Measurements from ENCODE around the gene VPS13D.

VPS13D gene

DNA sequence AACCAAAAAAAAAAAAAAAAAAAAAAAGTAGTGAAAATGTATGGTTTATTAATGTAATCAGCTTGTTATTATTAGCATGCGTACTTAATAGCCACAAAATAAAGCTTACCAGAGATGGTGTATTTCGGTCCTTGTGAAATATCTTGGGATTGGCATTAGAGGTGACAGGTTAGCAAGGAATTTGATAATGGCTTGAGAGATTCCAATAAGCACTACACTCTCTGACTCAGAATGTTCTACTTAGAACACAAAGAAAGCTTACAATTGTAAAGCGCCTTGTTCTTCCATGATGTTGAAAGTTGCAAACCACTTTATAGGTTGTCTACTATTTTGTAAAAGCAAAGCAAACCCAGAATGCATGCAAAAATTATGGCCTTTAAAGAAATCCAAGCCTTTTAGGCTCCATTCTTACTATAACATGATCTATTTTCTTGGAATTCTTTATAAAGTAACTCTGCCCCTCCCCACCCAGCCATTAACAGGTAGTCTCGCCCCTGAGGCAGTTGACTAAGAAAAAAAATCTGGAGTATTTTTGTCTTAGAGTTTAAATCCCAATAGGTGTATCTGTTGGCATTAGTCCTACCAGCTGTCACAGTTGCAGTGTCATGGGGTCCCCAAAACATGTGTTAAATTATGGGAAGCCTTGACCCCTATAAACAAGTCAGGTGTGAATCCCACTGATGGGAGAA lies 259.0 kb downstream of the VPS13D start:
- ChIA-PET POLR2A (no interaction called here), CTCF (interaction anchor here (1.6 kb wide), 1 partner anchor 18 kb away, joined by 3 read pairs; no protein-coding TSS in a partner anchor)
- DNase-seq (ENCODE audit: extremely low spot score): no peak
- TF ChIP-seq, protein P1, sequence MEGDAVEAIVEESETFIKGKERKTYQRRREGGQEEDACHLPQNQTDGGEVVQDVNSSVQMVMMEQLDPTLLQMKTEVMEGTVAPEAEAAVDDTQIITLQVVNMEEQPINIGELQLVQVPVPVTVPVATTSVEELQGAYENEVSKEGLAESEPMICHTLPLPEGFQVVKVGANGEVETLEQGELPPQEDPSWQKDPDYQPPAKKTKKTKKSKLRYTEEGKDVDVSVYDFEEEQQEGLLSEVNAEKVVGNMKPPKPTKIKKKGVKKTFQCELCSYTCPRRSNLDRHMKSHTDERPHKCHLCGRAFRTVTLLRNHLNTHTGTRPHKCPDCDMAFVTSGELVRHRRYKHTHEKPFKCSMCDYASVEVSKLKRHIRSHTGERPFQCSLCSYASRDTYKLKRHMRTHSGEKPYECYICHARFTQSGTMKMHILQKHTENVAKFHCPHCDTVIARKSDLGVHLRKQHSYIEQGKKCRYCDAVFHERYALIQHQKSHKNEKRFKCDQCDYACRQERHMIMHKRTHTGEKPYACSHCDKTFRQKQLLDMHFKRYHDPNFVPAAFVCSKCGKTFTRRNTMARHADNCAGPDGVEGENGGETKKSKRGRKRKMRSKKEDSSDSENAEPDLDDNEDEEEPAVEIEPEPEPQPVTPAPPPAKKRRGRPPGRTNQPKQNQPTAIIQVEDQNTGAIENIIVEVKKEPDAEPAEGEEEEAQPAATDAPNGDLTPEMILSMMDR (IDR thresholded peaks at IDR 0.05; ENCODE audit: control extremely low read depth, extremely low read depth, low read depth, missing control alignments): no peak

DNA sequence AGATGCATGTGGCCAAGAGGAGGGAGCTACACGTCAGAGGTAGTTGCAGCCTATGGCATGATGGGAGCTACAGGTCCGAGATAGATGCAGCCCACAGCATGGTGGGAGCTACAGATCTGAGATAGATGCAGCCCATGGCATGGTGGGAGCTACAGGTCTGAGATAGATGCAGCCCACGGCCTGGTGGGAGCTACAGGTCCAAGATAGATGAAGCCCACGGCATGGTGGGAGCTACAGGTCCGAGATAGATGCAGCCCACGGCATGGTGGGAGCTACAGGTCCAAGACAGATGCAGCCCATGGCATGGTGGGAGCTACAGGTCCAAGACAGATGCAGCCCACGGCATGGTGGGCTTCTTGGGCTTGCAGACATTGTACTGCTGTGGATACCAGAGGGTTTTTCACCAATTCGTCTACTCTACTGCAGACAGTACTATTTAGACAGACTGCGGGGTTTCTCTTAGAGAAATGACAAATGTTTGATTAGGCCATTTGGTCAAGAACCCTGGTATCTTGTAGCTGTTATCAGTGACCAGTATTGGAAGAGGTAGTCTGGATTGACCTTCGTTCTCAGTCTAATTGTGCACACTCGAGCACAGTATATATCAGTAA lies 260.8 kb downstream of the VPS13D start:
- CTCF ChIA-PET: interaction anchor here (1.1 to 2.2 kb wide), 3 partner anchors 9 to 20 kb away, joined by 3 to 7 read pairs (median 3); no protein-coding TSS in a partner anchor
- DNase-seq (ENCODE audit: extremely low spot score): no peak
- POLR2A ChIA-PET: no interaction called here
- TF ChIP-seq, protein P1 (IDR thresholded peaks at IDR 0.05; ENCODE audit: control extremely low read depth, extremely low read depth, low read depth, missing control alignments): no peak

- CTCF ChIA-PET: interaction anchor here (1.1 to 2.2 kb wide), 3 partner anchors 10 to 19 kb away, joined by 3 to 7 read pairs (median 3); no protein-coding TSS in a partner anchor
- no peak for DNase-seq (ENCODE audit: extremely low spot score)
- POLR2A ChIA-PET: no interaction called here
- TF ChIP-seq, protein P1 (IDR thresholded peaks at IDR 0.05; ENCODE audit: control extremely low read depth, extremely low read depth, low read depth, missing control alignments): no peak
Measured at GRCh38 chr1:12491656-12492055, 261.8 kb downstream of the VPS13D start.

- CTCF ChIA-PET: no interaction called here
- POLR2A ChIA-PET: no interaction called here
- no peak for DNase-seq (ENCODE audit: extremely low spot score)
- TF ChIP-seq, protein P1 (IDR thresholded peaks at IDR 0.05; ENCODE audit: control extremely low read depth, extremely low read depth, low read depth, missing control alignments): no peak
Measured at GRCh38 chr1:12495725-12496124, 265.9 kb downstream of the VPS13D start.

GRCh38 chr1:12496154-12496961 lies 266.5 kb downstream of the VPS13D start:
- no peak for DNase-seq (ENCODE audit: extremely low spot score)
- ChIA-PET CTCF (no interaction called here), POLR2A (no interaction called here)
- TF ChIP-seq, protein P1 (IDR thresholded peaks at IDR 0.05; ENCODE audit: control extremely low read depth, extremely low read depth, low read depth, missing control alignments): no peak

- DNase-seq (ENCODE audit: extremely low spot score): no peak
- CTCF ChIA-PET: no interaction called here
- TF ChIP-seq, protein P1 (IDR thresholded peaks at IDR 0.05; ENCODE audit: control extremely low read depth, extremely low read depth, low read depth, missing control alignments): no peak
- POLR2A ChIA-PET: no interaction called here
Measured at GRCh38 chr1:12499539-12500240, 269.9 kb downstream of the VPS13D start.
